ENCODE results near the gene PDCD1LG2.

The PDCD1LG2 gene

GRCh38 chr9:5478206-5478605 is 32.1 kb upstream of the PDCD1LG2 start:
- no peak for DNase-seq (ENCODE audit: low read depth)
- H3K4me3 ChIP-seq (ENCODE audit: low read length), result no peak overlapping the region
- TF ChIP-seq, protein P1, sequence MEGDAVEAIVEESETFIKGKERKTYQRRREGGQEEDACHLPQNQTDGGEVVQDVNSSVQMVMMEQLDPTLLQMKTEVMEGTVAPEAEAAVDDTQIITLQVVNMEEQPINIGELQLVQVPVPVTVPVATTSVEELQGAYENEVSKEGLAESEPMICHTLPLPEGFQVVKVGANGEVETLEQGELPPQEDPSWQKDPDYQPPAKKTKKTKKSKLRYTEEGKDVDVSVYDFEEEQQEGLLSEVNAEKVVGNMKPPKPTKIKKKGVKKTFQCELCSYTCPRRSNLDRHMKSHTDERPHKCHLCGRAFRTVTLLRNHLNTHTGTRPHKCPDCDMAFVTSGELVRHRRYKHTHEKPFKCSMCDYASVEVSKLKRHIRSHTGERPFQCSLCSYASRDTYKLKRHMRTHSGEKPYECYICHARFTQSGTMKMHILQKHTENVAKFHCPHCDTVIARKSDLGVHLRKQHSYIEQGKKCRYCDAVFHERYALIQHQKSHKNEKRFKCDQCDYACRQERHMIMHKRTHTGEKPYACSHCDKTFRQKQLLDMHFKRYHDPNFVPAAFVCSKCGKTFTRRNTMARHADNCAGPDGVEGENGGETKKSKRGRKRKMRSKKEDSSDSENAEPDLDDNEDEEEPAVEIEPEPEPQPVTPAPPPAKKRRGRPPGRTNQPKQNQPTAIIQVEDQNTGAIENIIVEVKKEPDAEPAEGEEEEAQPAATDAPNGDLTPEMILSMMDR (IDR thresholded peaks at IDR 0.05; ENCODE audit: insufficient read depth, low read depth, low read length, missing control alignments), result no peak

- TF ChIP-seq, protein P1 (IDR thresholded peaks at IDR 0.05; ENCODE audit: insufficient read depth, low read depth, low read length, missing control alignments), result no peak
- no peak overlapping the region for H3K4me3 ChIP-seq (ENCODE audit: low read length)
- DNase-seq (ENCODE audit: low read depth), result no peak
Observed at GRCh38 chr9:5479994-5480694, 30.2 kb upstream of the PDCD1LG2 start.

DNA sequence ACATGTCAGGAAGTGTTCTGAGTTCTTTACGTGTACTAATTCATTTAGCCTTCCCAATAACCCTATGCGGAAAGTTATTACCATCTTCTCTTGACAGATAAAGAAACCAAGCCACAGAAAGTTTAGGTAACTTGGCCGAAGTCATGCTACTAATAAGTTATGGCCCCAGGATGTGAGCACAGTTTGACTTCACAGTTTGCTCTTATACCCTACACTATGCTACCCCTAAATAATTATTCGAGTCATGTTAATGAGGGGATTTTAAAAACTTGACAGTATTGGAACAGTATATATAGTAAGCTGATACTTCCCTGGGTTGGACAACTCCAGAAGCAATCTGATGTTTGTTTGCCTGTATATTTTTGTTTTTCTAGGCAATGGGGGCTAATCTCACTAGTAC is 29.4 kb upstream of the PDCD1LG2 start:
- H3K4me3 ChIP-seq (ENCODE audit: low read length), result no peak overlapping the region
- no peak for DNase-seq (ENCODE audit: low read depth)
- TF ChIP-seq, protein P1 (IDR thresholded peaks at IDR 0.05; ENCODE audit: insufficient read depth, low read depth, low read length, missing control alignments), result no peak

- DNase-seq (ENCODE audit: low read depth), result no peak
- TF ChIP-seq, protein P1 (IDR thresholded peaks at IDR 0.05; ENCODE audit: insufficient read depth, low read depth, low read length, missing control alignments), result peak; percentile 25
- H3K4me3 ChIP-seq (ENCODE audit: low read length), result no peak overlapping the region
Observed at GRCh38 chr9:5481322-5482040, 28.9 kb upstream of the PDCD1LG2 start.

DNA sequence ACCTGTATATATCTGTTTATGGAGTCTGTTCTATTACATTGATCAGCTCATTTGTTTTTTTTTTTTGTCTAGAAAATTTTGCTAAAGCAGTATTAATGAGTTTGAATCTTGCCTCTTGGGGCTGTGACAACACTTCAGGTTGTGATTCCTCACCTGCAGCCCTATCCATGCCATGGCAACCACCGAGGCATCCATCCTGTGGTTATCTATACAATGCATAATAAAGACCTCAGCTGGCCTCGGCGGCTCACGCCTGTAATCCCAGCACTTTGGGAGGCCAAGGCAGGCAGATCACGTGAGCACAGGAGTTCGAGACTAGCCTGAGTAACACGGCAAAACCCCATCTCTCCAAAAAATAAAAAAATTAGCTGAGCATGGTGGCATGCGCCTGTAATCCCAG is 28.1 kb upstream of the PDCD1LG2 start:
- H3K4me3 ChIP-seq (ENCODE audit: low read length), result no peak overlapping the region
- TF ChIP-seq, protein P1 (IDR thresholded peaks at IDR 0.05; ENCODE audit: insufficient read depth, low read depth, low read length, missing control alignments), result no peak
- no peak for DNase-seq (ENCODE audit: low read depth)

DNA sequence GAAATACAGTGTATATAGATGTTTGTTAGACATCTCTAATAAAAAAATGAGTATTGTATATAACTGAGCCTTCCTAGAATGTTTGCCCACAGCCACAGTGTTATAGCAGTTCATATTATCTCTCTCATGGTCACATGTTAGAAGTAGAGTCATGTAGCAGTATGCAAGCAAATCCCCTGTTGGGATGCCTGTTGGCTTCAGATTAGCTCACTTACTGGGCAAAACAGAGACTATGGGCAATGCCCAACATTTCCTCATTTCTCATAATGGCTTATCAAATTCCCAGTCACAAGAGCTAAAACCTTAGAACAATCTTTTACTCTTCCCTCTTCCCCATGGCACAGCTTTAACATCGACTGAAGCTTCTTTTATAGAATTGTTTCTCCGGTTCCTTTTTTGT is 27.0 kb upstream of the PDCD1LG2 start:
- no peak overlapping the region for H3K4me3 ChIP-seq (ENCODE audit: low read length)
- DNase-seq (ENCODE audit: low read depth), result no peak
- TF ChIP-seq, protein P1 (IDR thresholded peaks at IDR 0.05; ENCODE audit: insufficient read depth, low read depth, low read length, missing control alignments), result no peak

All from epithelial cell of esophagus (primary cell).